ENCODE measurements around the gene FANCD2. TPM values are rescaled to one million over a fixed set of nuclear protein-coding genes. Genes with fewer than 3 reads are reported as not detected.

FANCD2 gene
- total and polyA plus RNA-seq, 4 donors: 0.76 to 24.6 (median 0.84) TPM

DNA sequence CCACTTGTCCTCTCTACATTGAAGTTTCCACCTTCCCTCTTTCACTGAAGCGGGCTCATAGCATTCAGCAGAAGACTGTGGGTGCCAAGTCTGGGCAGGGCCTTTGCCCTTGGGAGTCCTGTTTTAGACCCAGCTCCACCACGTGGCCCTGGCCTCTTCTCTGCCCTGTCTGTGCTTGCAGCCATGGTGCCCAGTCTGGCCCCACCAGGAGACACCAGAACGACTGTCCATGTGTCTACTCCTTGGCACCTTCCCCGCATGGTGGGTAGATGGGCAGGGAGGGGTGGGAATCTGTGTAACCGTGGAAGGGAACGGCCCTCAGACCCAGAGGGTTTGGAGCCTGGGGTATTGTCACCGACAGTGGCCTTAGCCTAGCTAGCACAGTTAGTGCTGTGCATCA lies 21.7 kb upstream of the FANCD2 start (continued):
- no peak for TF ChIP-seq NR2F2 (IDR thresholded peaks at IDR 0.05)

DNA sequence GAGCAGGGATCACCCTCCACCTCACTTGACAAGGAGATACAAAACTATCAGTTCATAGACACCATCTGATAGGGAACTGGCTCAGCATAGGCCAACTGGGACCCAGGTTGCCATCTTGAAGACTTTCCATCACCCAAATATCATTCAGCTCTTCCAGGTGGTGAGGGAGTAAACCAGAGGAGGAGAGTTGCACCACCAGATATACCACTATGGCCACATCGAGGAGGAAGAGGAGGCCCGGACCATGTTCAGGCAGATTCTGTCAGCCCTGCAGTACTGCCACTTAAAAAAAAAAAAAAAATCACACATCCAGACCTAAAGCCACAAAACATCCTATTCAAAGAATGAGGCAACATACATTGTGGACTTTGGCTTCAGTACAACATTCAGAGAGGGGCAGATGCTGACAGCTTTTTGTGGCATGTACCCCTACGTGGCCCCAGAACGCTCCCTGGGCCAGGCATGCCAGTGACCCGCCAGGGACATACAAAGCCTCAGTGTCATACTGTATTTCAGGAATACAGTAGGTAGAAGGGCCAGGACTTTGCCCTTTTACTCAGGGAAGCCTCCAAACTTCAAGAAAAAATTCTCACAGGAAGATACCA lies 21.2 kb upstream of the FANCD2 start:
- H3K36me3 ChIP-seq (ENCODE audit: control insufficient read depth in 4 of 4, insufficient read depth in 3 of 4, low read depth in 1 of 4, low read length in 3 of 4): no peaks in the 10 kb centered on the region
- no peak overlapping the region for H3K4me3 ChIP-seq (ENCODE audit: low read depth in 1 of 3, low read length in 3 of 3)
- no peaks in the 10 kb centered on the region for H3K27me3 ChIP-seq (ENCODE audit: control insufficient read depth in 4 of 4, insufficient read depth in 4 of 4, low read length in 3 of 4)
- no peaks in the 10 kb centered on the region for H3K9me3 ChIP-seq (ENCODE audit: control insufficient read depth in 4 of 4, low read length in 3 of 4)
- 89% methylated on average over 5 of the region's 5 CpGs for WGBS
- H3K9ac ChIP-seq (ENCODE audit: low read depth in 1 of 2, low read length in 2 of 2): no peak overlapping the region
- no peak overlapping the region for H3K27ac ChIP-seq (ENCODE audit: low read depth in 1 of 2, low read length in 2 of 2)
- TF ChIP-seq JUND (IDR thresholded peaks at IDR 0.05) (no peak), RAD21 (IDR thresholded peaks at IDR 0.05) (no peak), FOXA1 (IDR thresholded peaks at IDR 0.05) (no peak), EGR1 (IDR thresholded peaks at IDR 0.05; ENCODE audit: low read depth in 2 of 2) (no peak), TAF1 (conservative IDR thresholded peaks at IDR 0.05) (no peak), GABPA (IDR thresholded peaks at IDR 0.05 in 1 of 2, conservative IDR thresholded peaks at IDR 0.05 in 1 of 2) (no peak)
- no peak for DNase-seq (ENCODE audit: low spot score)
- peaks cover 9 to 31% (median 18%) of the 10 kb centered on the region in 4 donors for H3K4me1 ChIP-seq (ENCODE audit: control insufficient read depth in 4 of 4, insufficient read depth in 4 of 4, low read length in 3 of 4)

DNA sequence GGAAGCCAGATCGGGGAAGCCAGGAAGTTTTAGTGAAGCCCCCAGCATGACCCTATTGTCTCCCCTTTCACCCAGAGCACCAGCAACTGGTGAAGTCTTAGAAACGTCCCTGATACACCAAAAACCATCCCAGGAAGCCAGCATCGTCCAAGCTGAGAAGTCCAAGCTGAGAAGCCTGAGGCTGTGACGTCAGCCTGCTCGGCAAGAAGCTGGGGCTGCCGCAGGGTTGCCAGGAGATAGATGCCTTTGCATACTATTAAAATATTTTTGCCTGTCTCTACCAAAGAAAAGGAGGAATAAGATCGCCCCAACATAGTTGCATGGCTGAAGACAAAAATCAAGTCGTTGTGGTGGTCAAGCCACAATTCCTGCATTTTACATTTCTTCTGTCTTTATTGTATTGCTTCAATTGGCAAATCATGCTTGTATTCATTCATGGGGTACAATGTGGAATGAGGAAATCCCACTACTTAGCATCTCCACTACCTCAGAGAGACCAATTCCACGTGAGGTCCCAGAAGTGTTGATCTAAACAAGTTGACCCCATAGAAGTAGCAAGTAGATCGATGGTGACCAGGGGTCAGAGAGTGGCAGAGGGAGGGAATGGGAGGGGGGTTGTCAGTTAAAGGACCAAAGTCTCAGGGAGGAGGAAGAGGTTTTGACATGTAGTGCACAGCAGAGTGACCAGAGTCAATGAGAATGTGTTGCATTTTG lies 20.0 kb upstream of the FANCD2 start:
- Histone ChIP-seq H3K4me3 (ENCODE audit: low read depth in 1 of 3, low read length in 3 of 3) (no peak overlapping the region), H3K9me3 (ENCODE audit: control insufficient read depth in 4 of 4, low read length in 3 of 4) (no peaks in the 10 kb centered on the region), H3K9ac (ENCODE audit: low read depth in 1 of 2, low read length in 2 of 2) (no peak overlapping the region), H3K27ac (ENCODE audit: low read depth in 1 of 2, low read length in 2 of 2) (no peak overlapping the region), H3K27me3 (ENCODE audit: control insufficient read depth in 4 of 4, insufficient read depth in 4 of 4, low read length in 3 of 4) (no peaks in the 10 kb centered on the region), H3K4me1 (ENCODE audit: control insufficient read depth in 4 of 4, insufficient read depth in 4 of 4, low read length in 3 of 4) (peaks cover 13 to 39% (median 24%) of the 10 kb centered on the region in 4 donors), H3K36me3 (ENCODE audit: control insufficient read depth in 4 of 4, insufficient read depth in 3 of 4, low read depth in 1 of 4, low read length in 3 of 4) (no peaks in the 10 kb centered on the region)
- no peak for DNase-seq (ENCODE audit: low spot score)
- TF ChIP-seq EGR1 (IDR thresholded peaks at IDR 0.05; ENCODE audit: low read depth in 2 of 2) (no peak), SP1 (IDR thresholded peaks at IDR 0.05) (peak; percentile 17), GABPA (IDR thresholded peaks at IDR 0.05 in 1 of 2, conservative IDR thresholded peaks at IDR 0.05 in 1 of 2) (no peak), FOXA1 (IDR thresholded peaks at IDR 0.05) (no peak), FOXA2 (IDR thresholded peaks at IDR 0.05) (no peak), RXRA (IDR thresholded peaks at IDR 0.05) (peak in 1 of 2 donors; percentile 49), HNF4A (conservative IDR thresholded peaks at IDR 0.05) (peak; percentile 56 to 69), NR2F2 (IDR thresholded peaks at IDR 0.05) (no peak), RAD21 (IDR thresholded peaks at IDR 0.05) (no peak), CTCF (IDR thresholded peaks at IDR 0.05; ENCODE audit: low read depth, low read length, missing input control) (no peak), YY1 (IDR thresholded peaks at IDR 0.05) (peak; percentile 40), TAF1 (conservative IDR thresholded peaks at IDR 0.05) (no peak)
- TF ChIP-seq, protein P1, sequence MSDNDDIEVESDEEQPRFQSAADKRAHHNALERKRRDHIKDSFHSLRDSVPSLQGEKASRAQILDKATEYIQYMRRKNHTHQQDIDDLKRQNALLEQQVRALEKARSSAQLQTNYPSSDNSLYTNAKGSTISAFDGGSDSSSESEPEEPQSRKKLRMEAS (IDR thresholded peaks at IDR 0.05): no peak
- TF ChIP-seq, protein P2, sequence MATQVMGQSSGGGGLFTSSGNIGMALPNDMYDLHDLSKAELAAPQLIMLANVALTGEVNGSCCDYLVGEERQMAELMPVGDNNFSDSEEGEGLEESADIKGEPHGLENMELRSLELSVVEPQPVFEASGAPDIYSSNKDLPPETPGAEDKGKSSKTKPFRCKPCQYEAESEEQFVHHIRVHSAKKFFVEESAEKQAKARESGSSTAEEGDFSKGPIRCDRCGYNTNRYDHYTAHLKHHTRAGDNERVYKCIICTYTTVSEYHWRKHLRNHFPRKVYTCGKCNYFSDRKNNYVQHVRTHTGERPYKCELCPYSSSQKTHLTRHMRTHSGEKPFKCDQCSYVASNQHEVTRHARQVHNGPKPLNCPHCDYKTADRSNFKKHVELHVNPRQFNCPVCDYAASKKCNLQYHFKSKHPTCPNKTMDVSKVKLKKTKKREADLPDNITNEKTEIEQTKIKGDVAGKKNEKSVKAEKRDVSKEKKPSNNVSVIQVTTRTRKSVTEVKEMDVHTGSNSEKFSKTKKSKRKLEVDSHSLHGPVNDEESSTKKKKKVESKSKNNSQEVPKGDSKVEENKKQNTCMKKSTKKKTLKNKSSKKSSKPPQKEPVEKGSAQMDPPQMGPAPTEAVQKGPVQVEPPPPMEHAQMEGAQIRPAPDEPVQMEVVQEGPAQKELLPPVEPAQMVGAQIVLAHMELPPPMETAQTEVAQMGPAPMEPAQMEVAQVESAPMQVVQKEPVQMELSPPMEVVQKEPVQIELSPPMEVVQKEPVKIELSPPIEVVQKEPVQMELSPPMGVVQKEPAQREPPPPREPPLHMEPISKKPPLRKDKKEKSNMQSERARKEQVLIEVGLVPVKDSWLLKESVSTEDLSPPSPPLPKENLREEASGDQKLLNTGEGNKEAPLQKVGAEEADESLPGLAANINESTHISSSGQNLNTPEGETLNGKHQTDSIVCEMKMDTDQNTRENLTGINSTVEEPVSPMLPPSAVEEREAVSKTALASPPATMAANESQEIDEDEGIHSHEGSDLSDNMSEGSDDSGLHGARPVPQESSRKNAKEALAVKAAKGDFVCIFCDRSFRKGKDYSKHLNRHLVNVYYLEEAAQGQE (IDR thresholded peaks at IDR 0.05): no peak
- 68% methylated on average over 10 of the region's 10 CpGs for WGBS
